GM20431 (cell line): ENCODE data around the gene HPCA.

Experiments
- in situ Hi-C: fragments of 300-500 bp; cut with MseI, MboI; formaldehyde crosslinking; loops from one replicate; pipeline ENCODE4 v1.15.0; 2020; ENCODE audit warnings: low sequenced_read_pairs; ENCODE audit not compliant: unreplicated experiment

Gene HPCA

GRCh38 chr1:32926562-32926961 is 40.3 kb downstream of the HPCA start:
- in situ Hi-C loops: no loop called here

GRCh38 chr1:32927441-32927840 is 41.1 kb downstream of the HPCA start:
- in situ Hi-C loops: no loop called here

DNA sequence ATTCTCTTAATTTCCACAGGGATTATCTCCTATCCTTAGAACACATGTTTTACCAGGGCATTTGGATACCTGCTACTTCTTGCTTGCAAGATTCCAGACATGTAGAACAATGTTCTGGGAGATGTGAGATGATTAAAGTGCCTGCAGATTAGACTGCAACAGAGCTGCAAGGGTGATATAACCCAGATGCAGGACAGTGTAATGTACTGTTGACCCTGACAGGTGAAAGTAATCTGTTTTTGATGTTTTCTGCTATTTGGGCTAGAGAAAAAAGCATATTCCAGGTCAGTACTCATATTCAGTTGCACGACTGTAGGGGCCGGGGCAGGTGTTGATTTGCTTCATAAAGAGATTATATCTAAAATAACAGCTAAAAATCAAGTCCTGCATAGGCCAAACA is 42.0 kb downstream of the HPCA start:
- in situ Hi-C loops: no loop called here

DNA sequence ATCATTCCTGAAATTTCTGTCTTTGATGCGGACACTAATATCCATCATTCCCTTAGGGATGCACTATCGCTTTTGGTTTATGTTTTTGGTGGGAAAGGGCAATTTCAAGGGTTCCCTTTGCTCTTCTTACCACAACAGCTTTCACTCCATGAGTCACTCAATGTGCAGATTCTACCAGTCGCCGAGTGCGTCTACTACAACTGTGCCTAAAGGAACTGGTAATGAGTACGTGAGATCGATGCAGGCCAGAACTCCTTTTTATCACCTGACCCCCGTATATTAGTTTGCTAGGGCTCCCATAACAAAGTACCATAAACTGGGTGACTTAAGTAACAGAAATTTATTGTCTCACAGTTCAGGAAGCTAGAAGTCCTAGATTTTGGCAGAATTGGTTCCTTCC is 42.4 kb downstream of the HPCA start:
- in situ Hi-C loops: no loop called here

GRCh38 chr1:32929366-32929765 is 43.1 kb downstream of the HPCA start:
- in situ Hi-C loops: no loop called here

- in situ Hi-C loops: loop anchor here (10.0 kb wide), 1 partner anchor 123 kb away; no protein-coding TSS in a partner anchor
These were observed 45.5 kb downstream of the HPCA start for GRCh38 chr1:32931760-32932159.

- in situ Hi-C loops: loop anchor here (10.0 kb wide), 1 partner anchor 121 kb away; no protein-coding TSS in a partner anchor
These were observed 47.5 kb downstream of the HPCA start for GRCh38 chr1:32933742-32934322.

GRCh38 chr1:32934535-32934934 is 48.2 kb downstream of the HPCA start:
- in situ Hi-C loops: loop anchor here (10.0 kb wide), 1 partner anchor 120 kb away; no protein-coding TSS in a partner anchor

DNA sequence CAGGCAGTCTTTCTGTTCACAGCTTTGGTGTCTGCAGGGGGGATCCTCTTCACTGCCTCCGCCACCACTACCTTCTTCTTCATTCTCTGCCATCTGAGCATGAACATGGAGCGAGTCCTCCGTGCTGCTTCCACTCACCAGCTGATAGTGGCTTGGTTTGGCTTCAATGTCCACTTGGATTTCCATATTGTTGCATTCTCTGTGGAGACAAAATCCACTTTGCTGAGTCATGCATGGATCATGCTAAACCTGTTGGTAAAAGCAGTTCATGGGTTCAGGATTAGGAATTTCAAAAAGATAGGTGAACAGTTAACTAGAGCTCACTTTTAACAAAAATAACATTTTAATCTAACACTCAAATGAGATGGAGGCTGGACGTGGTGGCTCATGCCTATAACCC is 50.8 kb downstream of the HPCA start:
- in situ Hi-C loops: loop anchor here (10.0 kb wide), 1 partner anchor 118 kb away; no protein-coding TSS in a partner anchor

- in situ Hi-C loops: loop anchor here (10.0 kb wide), 1 partner anchor 115 kb away; no protein-coding TSS in a partner anchor
These were observed 53.5 kb downstream of the HPCA start for GRCh38 chr1:32939655-32940371.

- in situ Hi-C loops: no loop called here
These were observed 57.9 kb downstream of the HPCA start for GRCh38 chr1:32944180-32944579.
